GM23248 (cell line): ENCODE measurements around the gene HEXA. TPM values are rescaled to one million over a fixed set of nuclear protein-coding genes. Genes with fewer than 3 reads are reported as not detected.

Source experiments
- DNase-seq: peaks from one replicate; pipeline ENCODE4 v3.0.0-alpha.2; 2015
- H2AFZ ChIP-seq: fragments of 200-600 bp; sonication (generic); 2 replicates; pipeline ENCODE4 v1.6.1; 2016; ENCODE audit warnings: antibody characterized with exemption
- H3F3A ChIP-seq: fragments of 200-600 bp; sonication (generic); 2 replicates; pipeline ENCODE4 v1.6.1; 2016; ENCODE audit warnings: mild to moderate bottlenecking, antibody characterized with exemption, mixed run types; ENCODE audit not compliant: insufficient read depth
- H3K27ac ChIP-seq: fragments of 200-600 bp; sonication (generic); 2 replicates; pipeline ENCODE4 v1.5.1; 2016; ENCODE audit warnings: mild to moderate bottlenecking
- H3K27me3 ChIP-seq: fragments of 200-600 bp; sonication (generic); replicated peaks from 2 replicates; pipeline ENCODE4 v1.6.1; 2016; ENCODE audit warnings: mild to moderate bottlenecking; ENCODE audit not compliant: insufficient read depth
- H3K36me3 ChIP-seq: fragments of 200-600 bp; sonication (generic); 2 replicates; pipeline ENCODE4 v1.6.1; 2016; ENCODE audit warnings: low read depth, mild to moderate bottlenecking
- H3K4me1 ChIP-seq: fragments of 200-600 bp; sonication (generic); 2 replicates; pipeline ENCODE4 v1.6.1; 2016; ENCODE audit warnings: mild to moderate bottlenecking; ENCODE audit not compliant: insufficient read depth
- H3K4me2 ChIP-seq: fragments of 200-600 bp; sonication (generic); one replicate; pipeline ENCODE4 v1.6.1; 2016; ENCODE audit warnings: mild to moderate bottlenecking; ENCODE audit not compliant: unreplicated experiment
- H3K4me3 ChIP-seq: fragments of 200-600 bp; sonication (generic); 2 replicates; pipeline ENCODE4 v1.5.1; 2016; ENCODE audit warnings: mild to moderate bottlenecking
- H3K79me2 ChIP-seq: fragments of 200-600 bp; sonication (generic); 2 replicates; pipeline ENCODE4 v1.6.1; 2016; ENCODE audit warnings: mild to moderate bottlenecking; ENCODE audit not compliant: insufficient read depth
- H3K9ac ChIP-seq: fragments of 200-600 bp; sonication (generic); 2 replicates; pipeline ENCODE4 v1.6.1; 2016; ENCODE audit warnings: mild to moderate bottlenecking
- H3K9me2 ChIP-seq: fragments of 200-600 bp; sonication (generic); 2 replicates; pipeline ENCODE4 v1.6.1; 2016; ENCODE audit warnings: mixed run types, mild to moderate bottlenecking, moderate library complexity; ENCODE audit not compliant: insufficient read depth
- H3K9me3 ChIP-seq: fragments of 200-600 bp; sonication (generic); one replicate; pipeline ENCODE4 v1.6.1; 2017; ENCODE audit warnings: low read depth
- H4K20me1 ChIP-seq: fragments of 200-600 bp; sonication (generic); 2 replicates; pipeline ENCODE4 v1.6.0; 2016; ENCODE audit not compliant: insufficient read depth
- EZH2 ChIP-seq: fragments of 200-600 bp; sonication (generic); IDR thresholded peaks from 2 replicates; pipeline ENCODE4 v1.6.1; 2018; ENCODE audit warnings: antibody characterized with exemption, mild to moderate bottlenecking; ENCODE audit not compliant: insufficient read depth, poor library complexity, severe bottlenecking
- EZH2phosphoT487 ChIP-seq: fragments of 200-600 bp; sonication (generic); IDR thresholded peaks from 2 replicates; pipeline ENCODE4 v1.6.1; 2018; ENCODE audit warnings: antibody characterized with exemption, moderate library complexity, mild to moderate bottlenecking, low read depth; ENCODE audit not compliant: insufficient read depth
- WGBS, 2 experiments: methylation state at CpG; one replicate each; pipeline ENCODE4 v1.1.6; 2015 to 2017; ENCODE audit warnings: low lambda C conversion rate in 2 of 2, low coverage in 1 of 2; ENCODE audit errors: missing lambda C conversion rate in 2 of 2; 5-methylcytosine and 5-hydroxymethylcytosine counted together
- in situ Hi-C: fragments of 300-500 bp; cut with MboI; formaldehyde crosslinking; loops from 2 replicates; pipeline ENCODE4 v1.15.0; 2020
- polyA plus RNA-seq: library from polyadenylated mRNA; unstranded; fragments of >200 nt; fragmentation: Nextera tagmentation; extraction: Ambion mirVana; gene quantifications from 2 replicates; pipeline ENCODE4 v1.2.1, GENCODE V29; 2016
- total RNA-seq: library from RNA; depleted of rRNA; stranded (reverse); fragments of >200 nt; shearing (Covaris generic); gene quantifications from 2 replicates; pipeline ENCODE4 v1.2.3, GENCODE V29; 2014

The HEXA gene
- total and polyA plus RNA-seq, 2 experiments from 2014 or later, result 162 to 190 TPM

GRCh38 chr15:72377331-72377730 lies 1.5 kb upstream of the HEXA start:
- Histone ChIP-seq H3K4me1 (peaks cover 8% of the 10 kb centered on the region), H3K79me2 (peaks cover 32% of the 10 kb centered on the region), H4K20me1 (no peaks in the 10 kb centered on the region), H3K27me3 (peaks cover 2% of the 10 kb centered on the region; the same call in 1 of the 2 replicates), H3K4me3 (no peak overlapping the region), H3K27ac (no peak overlapping the region), H3K36me3 (no peaks in the 10 kb centered on the region), H3K9me3 (no peaks in the 10 kb centered on the region), H2AFZ (no peak overlapping the region), H3K9ac (no peak overlapping the region), H3K9me2 (no peaks in the 10 kb centered on the region), H3F3A (no peaks in the 10 kb centered on the region), H3K4me2 (no peak overlapping the region)
- TF ChIP-seq EZH2phosphoT487, result no peak
- 43 to 58% methylated on average over 1 of the region's 1 CpG for WGBS, 2 experiments
- in situ Hi-C loops, result no loop called here
- no peak for DNase-seq

- H3K4me3 ChIP-seq, result peak overlapping the region; percentile 96
- no peaks in the 10 kb centered on the region for H3K9me2 ChIP-seq
- no peak for TF ChIP-seq EZH2phosphoT487
- TF ChIP-seq EZH2, result no peak
- peaks cover 8% of the 10 kb centered on the region for H3K4me1 ChIP-seq
- peak overlapping the region; percentile 88 for H3K4me2 ChIP-seq
- 0 to 1% methylated on average over 17 of the region's 17 CpGs for WGBS, 2 experiments
- H3K79me2 ChIP-seq, result peaks cover 48% of the 10 kb centered on the region
- H3F3A ChIP-seq, result no peaks in the 10 kb centered on the region
- no peaks in the 10 kb centered on the region for H3K27me3 ChIP-seq
- H3K36me3 ChIP-seq, result no peaks in the 10 kb centered on the region
- in situ Hi-C loops, result no loop called here
- no peak for DNase-seq
- no peaks in the 10 kb centered on the region for H4K20me1 ChIP-seq
- H2AFZ ChIP-seq, result peak overlapping the region; percentile 96
- H3K27ac ChIP-seq, result peak overlapping the region; percentile 80
- peak overlapping the region; percentile 95 for H3K9ac ChIP-seq
- no peaks in the 10 kb centered on the region for H3K9me3 ChIP-seq
Measured at GRCh38 chr15:72375501-72375845, 341 bp downstream of the HEXA start.

- Histone ChIP-seq H3K27ac (no peak overlapping the region), H3K9ac (no peak overlapping the region), H3K9me3 (no peaks in the 10 kb centered on the region), H3K4me3 (no peak overlapping the region), H3K9me2 (no peaks in the 10 kb centered on the region), H4K20me1 (no peaks in the 10 kb centered on the region), H2AFZ (no peak overlapping the region), H3K27me3 (no peaks in the 10 kb centered on the region), H3F3A (no peaks in the 10 kb centered on the region), H3K4me1 (peaks cover 11% of the 10 kb centered on the region), H3K79me2 (peaks cover 78% of the 10 kb centered on the region), H3K36me3 (no peaks in the 10 kb centered on the region), H3K4me2 (no peak overlapping the region)
- DNase-seq, result no peak
- TF ChIP-seq EZH2 (no peak), EZH2phosphoT487 (no peak)
- in situ Hi-C loops, result no loop called here
Measured at GRCh38 chr15:72372361-72372760, 3.5 kb downstream of the HEXA start.

- Histone ChIP-seq H3F3A (no peaks in the 10 kb centered on the region), H4K20me1 (no peaks in the 10 kb centered on the region), H3K9me3 (no peaks in the 10 kb centered on the region), H2AFZ (no peak overlapping the region), H3K4me3 (no peak overlapping the region), H3K4me2 (no peak overlapping the region), H3K27me3 (no peaks in the 10 kb centered on the region), H3K9me2 (no peaks in the 10 kb centered on the region), H3K36me3 (no peaks in the 10 kb centered on the region), H3K4me1 (peaks cover 8% of the 10 kb centered on the region), H3K9ac (no peak overlapping the region), H3K27ac (no peak overlapping the region), H3K79me2 (peaks cover 85% of the 10 kb centered on the region)
- DNase-seq, result peak; percentile 13
- in situ Hi-C loops, result no loop called here
- TF ChIP-seq EZH2 (no peak), EZH2phosphoT487 (no peak)
- 78 to 81% methylated on average over 1 of the region's 1 CpG for WGBS, 2 experiments
Measured at GRCh38 chr15:72369964-72370363, 5.8 kb downstream of the HEXA start.

- no peak overlapping the region for H3K9ac ChIP-seq
- H3K27me3 ChIP-seq, result no peaks in the 10 kb centered on the region
- peaks cover 77% of the 10 kb centered on the region for H3K79me2 ChIP-seq
- no peaks in the 10 kb centered on the region for H4K20me1 ChIP-seq
- in situ Hi-C loops, result no loop called here
- WGBS, 2 experiments, result 83 to 91% methylated on average over 2 of the region's 2 CpGs
- H3K9me2 ChIP-seq, result no peaks in the 10 kb centered on the region
- no peak for DNase-seq
- no peaks in the 10 kb centered on the region for H3K36me3 ChIP-seq
- no peak overlapping the region for H2AFZ ChIP-seq
- H3K4me1 ChIP-seq, result peaks cover 4% of the 10 kb centered on the region; the same call in 1 of the 2 replicates
- no peaks in the 10 kb centered on the region for H3F3A ChIP-seq
- H3K4me2 ChIP-seq, result no peak overlapping the region
- H3K27ac ChIP-seq, result no peak overlapping the region
- no peak overlapping the region for H3K4me3 ChIP-seq
- no peaks in the 10 kb centered on the region for H3K9me3 ChIP-seq
- TF ChIP-seq EZH2 (no peak), EZH2phosphoT487 (no peak)
Measured at GRCh38 chr15:72368899-72369298, 6.9 kb downstream of the HEXA start.
